ENCODE data around the gene ZBTB11. TPM values are rescaled to one million over a fixed set of nuclear protein-coding genes. Genes with fewer than 3 reads are reported as not detected.
"Not testable (repeated sequence)": the region's sequence is repeated elsewhere in the genome, so short reads cannot be mapped to it uniquely, and the experiment has no call there.

Gene ZBTB11
- total RNA-seq, 1 experiment from 2014 or later: 20.4 TPM

- intact Hi-C loops (cut with micrococcal nuclease): loop anchor here (2.0 to 5.0 kb wide), 2 partner anchors 106 to 529 kb away; no protein-coding TSS in a partner anchor
- ATAC-seq: peak; percentile 65
- POLR2A ChIA-PET: no interaction called here
Observed at GRCh38 chr3:101695779-101696372, 18.9 kb upstream of the ZBTB11 start.

GRCh38 chr3:101694836-101695235 lies 17.9 kb upstream of the ZBTB11 start:
- H3K79me2 ChIP-seq (ENCODE audit: insufficient read depth, low read length); ATAC-seq; DNase-seq (ENCODE audit: low read depth, low spot score); H3K27ac ChIP-seq (ENCODE audit: low read depth, low read length); H3K9ac ChIP-seq (ENCODE audit: low read length); H3K4me1 ChIP-seq (ENCODE audit: control insufficient read depth in 1 of 2, insufficient read depth in 2 of 2, low read length in 2 of 2); H3K4me3 ChIP-seq (replicated peaks in 1 of 2; ENCODE audit: low read depth in 1 of 2, low read length in 2 of 2); CTCF ChIA-PET; POLR2A ChIA-PET; H3K4me2 ChIP-seq (ENCODE audit: low read length); H3K9me3 ChIP-seq (ENCODE audit: control insufficient read depth in 1 of 2, insufficient read depth in 1 of 2, low read depth in 1 of 2, low read length in 2 of 2); H3K36me3 ChIP-seq (ENCODE audit: control insufficient read depth in 1 of 2, insufficient read depth in 2 of 2, low read length in 2 of 2); BruUV-seq (replicated peaks); H3K9me2 ChIP-seq (ENCODE audit: insufficient read depth); H4K20me1 ChIP-seq (ENCODE audit: insufficient read depth); H3K27me3 ChIP-seq (ENCODE audit: insufficient read depth, low read length); RAD21 ChIA-PET (ENCODE audit: low non-redundant PET in 1 of 2, low total read pairs in 2 of 2, uncharacterized antibody in 2 of 2, unreplicated experiment in 2 of 2); H2AFZ ChIP-seq (ENCODE audit: low read depth, low read length, poor library complexity, severe bottlenecking): not testable (repeated sequence)
- intact Hi-C loops (cut with micrococcal nuclease): loop anchor here (2.0 to 5.0 kb wide), 2 partner anchors 107 to 530 kb away; no protein-coding TSS in a partner anchor

More at GRCh38 chr3:101695779-101696372, 18.9 kb upstream of the ZBTB11 start:
- no peak overlapping the region for H3K27ac ChIP-seq (ENCODE audit: low read depth, low read length)
- ChIA-PET CTCF (no interaction called here), RAD21 (ENCODE audit: low non-redundant PET in 1 of 2, low total read pairs in 2 of 2, uncharacterized antibody in 2 of 2, unreplicated experiment in 2 of 2) (no interaction called here)
- no peaks in the 10 kb centered on the region for H3K9me3 ChIP-seq (ENCODE audit: control insufficient read depth in 1 of 2, insufficient read depth in 1 of 2, low read depth in 1 of 2, low read length in 2 of 2)
- H3K9me2 ChIP-seq (ENCODE audit: insufficient read depth): no peaks in the 10 kb centered on the region
- no peaks in the 10 kb centered on the region for H3K36me3 ChIP-seq (ENCODE audit: control insufficient read depth in 1 of 2, insufficient read depth in 2 of 2, low read length in 2 of 2)
- no peaks in the 10 kb centered on the region for H4K20me1 ChIP-seq (ENCODE audit: insufficient read depth)
- H3K79me2 ChIP-seq (ENCODE audit: insufficient read depth, low read length): no peaks in the 10 kb centered on the region
- TF ChIP-seq, protein P1, sequence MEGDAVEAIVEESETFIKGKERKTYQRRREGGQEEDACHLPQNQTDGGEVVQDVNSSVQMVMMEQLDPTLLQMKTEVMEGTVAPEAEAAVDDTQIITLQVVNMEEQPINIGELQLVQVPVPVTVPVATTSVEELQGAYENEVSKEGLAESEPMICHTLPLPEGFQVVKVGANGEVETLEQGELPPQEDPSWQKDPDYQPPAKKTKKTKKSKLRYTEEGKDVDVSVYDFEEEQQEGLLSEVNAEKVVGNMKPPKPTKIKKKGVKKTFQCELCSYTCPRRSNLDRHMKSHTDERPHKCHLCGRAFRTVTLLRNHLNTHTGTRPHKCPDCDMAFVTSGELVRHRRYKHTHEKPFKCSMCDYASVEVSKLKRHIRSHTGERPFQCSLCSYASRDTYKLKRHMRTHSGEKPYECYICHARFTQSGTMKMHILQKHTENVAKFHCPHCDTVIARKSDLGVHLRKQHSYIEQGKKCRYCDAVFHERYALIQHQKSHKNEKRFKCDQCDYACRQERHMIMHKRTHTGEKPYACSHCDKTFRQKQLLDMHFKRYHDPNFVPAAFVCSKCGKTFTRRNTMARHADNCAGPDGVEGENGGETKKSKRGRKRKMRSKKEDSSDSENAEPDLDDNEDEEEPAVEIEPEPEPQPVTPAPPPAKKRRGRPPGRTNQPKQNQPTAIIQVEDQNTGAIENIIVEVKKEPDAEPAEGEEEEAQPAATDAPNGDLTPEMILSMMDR (IDR thresholded peaks at IDR 0.05 in 2 of 3, conservative IDR thresholded peaks at IDR 0.05 in 1 of 3; ENCODE audit: borderline replicate concordance in 1 of 3, insufficient read depth in 1 of 3, low read depth in 2 of 3, low read length in 2 of 3): peak; percentile 52 to 76 (median 68); a peak in 5 of 6 replicates
- TF ChIP-seq RAD21 (IDR thresholded peaks at IDR 0.05; ENCODE audit: low read depth) (peak; percentile 67), TCF7L2 (IDR thresholded peaks at IDR 0.05; ENCODE audit: borderline replicate concordance, extremely low read depth, insufficient read depth, insufficient read length) (no peak)
- H2AFZ ChIP-seq (ENCODE audit: low read depth, low read length, poor library complexity, severe bottlenecking): no peak overlapping the region
- no peak overlapping the region for H3K9ac ChIP-seq (ENCODE audit: low read length)
- H3K4me1 ChIP-seq (ENCODE audit: control insufficient read depth in 1 of 2, insufficient read depth in 2 of 2, low read length in 2 of 2): no peaks in the 10 kb centered on the region
- no peaks in the 10 kb centered on the region for H3K27me3 ChIP-seq (ENCODE audit: insufficient read depth, low read length)
- H3K4me2 ChIP-seq (ENCODE audit: low read length): no peak overlapping the region
- BruUV-seq (replicated peaks): no TSS peak
- H3K4me3 ChIP-seq (replicated peaks in 1 of 2; ENCODE audit: low read depth in 1 of 2, low read length in 2 of 2): no peak overlapping the region
- peak; percentile 61 for DNase-seq (ENCODE audit: low read depth, low spot score)
